Transverse colon (tissue), 4 donors: Measurements from ENCODE around the gene TMEM132C.

Experiments
- CTCF ChIP-seq, 5 experiments: fragments of 200-600 bp in 3 of 5; fragments of 450-650 bp in 2 of 5; sonication (generic) in 3 of 5; IDR thresholded peaks; 1 replicate in 2 of 5; 2 replicates in 3 of 5; pipeline ENCODE4 v1.5.1; 2016 to 2017; ENCODE audit warnings: antibody characterized with exemption in 5 of 5, inconsistent platforms in 3 of 5, mild to moderate bottlenecking in 2 of 5, moderate library complexity in 1 of 5
- EP300 ChIP-seq: sonication (generic); formaldehyde crosslinking; IDR thresholded peaks from one replicate; pipeline ENCODE4 v1.6.1; 2017; ENCODE audit warnings: antibody characterized with exemption, low read depth
- POLR2A ChIP-seq: fragments of 450-650 bp; IDR thresholded peaks from one replicate; pipeline ENCODE4 v1.6.1; 2016; ENCODE audit warnings: antibody characterized with exemption, mild to moderate bottlenecking, moderate library complexity
- POLR2AphosphoS5 ChIP-seq, 3 donors: sonication (generic); formaldehyde crosslinking; IDR thresholded peaks; one replicate each; pipeline ENCODE4 v1.6.1; 2016; ENCODE audit warnings: antibody characterized with exemption in 3 of 3

GRCh38 chr12:128336204-128337070 is 69.5 kb downstream of the TMEM132C start:
- TF ChIP-seq POLR2A, result no peak
- no peak for TF ChIP-seq POLR2AphosphoS5 (IDR thresholded peaks at IDR 0.05)
- TF ChIP-seq CTCF (IDR thresholded peaks at IDR 0.05), result no peak
- TF ChIP-seq EP300, result no peak
